NCI-H2107 treated with DMSO at 0.1 percent for 48 hours (cell line): ENCODE data around the gene ARSI.

Source experiments
- DNase-seq: peaks from one replicate; lab custom pipeline; 2025; ENCODE audit not compliant: unreplicated experiment; lab: John Stamatoyannopoulos, UW

Gene ARSI

GRCh38 chr5:150327139-150327538, 24.4 kb upstream of the ARSI start:
- no peak for DNase-seq

GRCh38 chr5:150326707-150327106, 24.0 kb upstream of the ARSI start:
- DNase-seq, result no peak

- DNase-seq, result no peak
These were observed 22.7 kb upstream of the ARSI start for GRCh38 chr5:150325426-150325825.

GRCh38 chr5:150323819-150324218, 21.1 kb upstream of the ARSI start:
- DNase-seq, result no peak

- DNase-seq, result no peak
These were observed 20.4 kb upstream of the ARSI start for GRCh38 chr5:150323092-150323491.

GRCh38 chr5:150322202-150322601, 19.5 kb upstream of the ARSI start:
- no peak for DNase-seq

GRCh38 chr5:150321784-150322183, 19.1 kb upstream of the ARSI start:
- no peak for DNase-seq

- no peak for DNase-seq
These were observed 18.5 kb upstream of the ARSI start for GRCh38 chr5:150321211-150321610.

- no peak for DNase-seq
These were observed 17.4 kb upstream of the ARSI start for GRCh38 chr5:150320044-150320613.

- no peak for DNase-seq
These were observed 16.7 kb upstream of the ARSI start for GRCh38 chr5:150319484-150319790.

- DNase-seq, result no peak
These were observed 16.1 kb upstream of the ARSI start for GRCh38 chr5:150318613-150319483.

- no peak for DNase-seq
These were observed 14.6 kb upstream of the ARSI start for GRCh38 chr5:150317048-150318003.

GRCh38 chr5:150316320-150316719, 13.6 kb upstream of the ARSI start:
- no peak for DNase-seq

GRCh38 chr5:150315245-150315644, 12.5 kb upstream of the ARSI start:
- DNase-seq, result no peak

GRCh38 chr5:150313921-150314716, 11.4 kb upstream of the ARSI start:
- DNase-seq, result no peak

- DNase-seq, result no peak
These were observed 10.8 kb upstream of the ARSI start for GRCh38 chr5:150313501-150313900.

- DNase-seq, result no peak
These were observed 9.8 kb upstream of the ARSI start for GRCh38 chr5:150312518-150312917.

- no peak for DNase-seq
These were observed 8.4 kb upstream of the ARSI start for GRCh38 chr5:150311015-150311692.

- DNase-seq, result no peak
These were observed 7.5 kb upstream of the ARSI start for GRCh38 chr5:150310246-150310645.

GRCh38 chr5:150309886-150310239, 7.2 kb upstream of the ARSI start:
- DNase-seq, result no peak
